Pulmonary artery endothelial cell (primary cell): Measurements from ENCODE around the gene KRTAP5-11. TPM values are rescaled to one million over a fixed set of nuclear protein-coding genes. Genes with fewer than 3 reads are reported as not detected.
"Not testable (repeated sequence)": the region's sequence is repeated elsewhere in the genome, so short reads cannot be mapped to it uniquely, and the experiment has no call there.

Source experiments
- DNase-seq: peaks from one replicate; pipeline ENCODE4 v3.0.0-alpha.2; 2011; ENCODE audit warnings: low read depth, low spot score
- total RNA-seq: library from RNA; depleted of rRNA; stranded (reverse); fragments of >200 nt; gene quantifications from 2 replicates; pipeline ENCODE4 v1.2.3, GENCODE V29; 2014

Gene KRTAP5-11, protein sequence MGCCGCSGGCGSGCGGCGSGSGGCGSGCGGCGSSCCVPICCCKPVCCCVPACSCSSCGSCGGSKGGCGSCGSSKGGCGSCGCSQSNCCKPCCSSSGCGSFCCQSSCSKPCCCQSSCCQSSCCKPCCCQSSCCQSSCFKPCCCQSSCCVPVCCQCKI
- total RNA-seq: not detected in 2 replicates

DNA sequence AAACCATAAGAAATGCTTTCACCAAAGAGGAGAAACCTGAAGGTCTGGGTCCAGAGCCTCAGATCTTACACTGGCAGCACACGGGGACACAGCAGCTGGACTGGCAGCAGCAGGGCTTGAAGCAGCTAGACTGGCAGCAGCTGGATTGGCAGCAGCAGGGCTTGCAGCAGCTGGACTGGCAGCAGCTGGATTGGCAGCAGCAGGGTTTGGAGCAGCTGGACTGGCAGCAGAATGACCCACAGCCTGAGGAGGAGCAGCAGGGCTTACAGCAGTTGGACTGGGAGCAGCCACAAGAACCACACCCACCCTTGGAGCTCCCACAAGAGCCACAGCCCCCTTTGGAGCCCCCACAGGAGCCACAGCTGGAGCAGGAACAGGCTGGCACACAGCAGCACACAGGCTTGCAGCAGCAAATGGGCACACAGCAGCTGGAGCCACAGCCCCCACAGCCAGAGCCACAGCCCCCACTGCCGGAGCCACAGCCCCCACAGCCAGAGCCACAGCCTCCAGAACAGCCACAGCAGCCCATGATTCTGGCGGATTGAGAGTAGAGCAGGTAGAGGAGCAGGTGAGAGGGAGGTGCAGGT, at the start of gene KRTAP5-11:
Gene KRTAP5-11 (minus strand): TSS at position 567 of the 587 bp plus-strand sequence. CDS start 38 bp downstream, at position 529.
- DNase-seq: no peak

DNA sequence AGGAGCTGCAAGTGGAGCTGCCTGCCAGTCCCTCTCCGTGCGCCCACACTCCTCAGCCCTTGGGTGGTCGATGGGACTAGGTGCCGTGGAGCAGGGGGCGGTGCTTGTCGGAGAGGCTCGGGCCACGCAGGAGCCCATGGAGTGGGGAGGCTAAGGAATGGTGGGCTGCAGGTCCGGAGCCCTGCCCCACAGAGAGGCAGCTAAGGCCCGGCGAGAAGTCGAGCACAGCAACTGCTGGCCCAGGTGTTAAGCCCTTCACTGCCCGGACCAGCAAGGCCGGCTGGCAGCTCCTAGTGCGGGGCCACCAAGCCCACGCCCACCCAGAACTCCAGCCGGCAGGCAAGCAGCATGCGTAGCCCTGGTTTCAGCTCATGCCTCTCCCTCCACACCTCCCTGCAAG, 48.9 kb upstream of the KRTAP5-11 start:
- not testable (repeated sequence) for DNase-seq

DNA sequence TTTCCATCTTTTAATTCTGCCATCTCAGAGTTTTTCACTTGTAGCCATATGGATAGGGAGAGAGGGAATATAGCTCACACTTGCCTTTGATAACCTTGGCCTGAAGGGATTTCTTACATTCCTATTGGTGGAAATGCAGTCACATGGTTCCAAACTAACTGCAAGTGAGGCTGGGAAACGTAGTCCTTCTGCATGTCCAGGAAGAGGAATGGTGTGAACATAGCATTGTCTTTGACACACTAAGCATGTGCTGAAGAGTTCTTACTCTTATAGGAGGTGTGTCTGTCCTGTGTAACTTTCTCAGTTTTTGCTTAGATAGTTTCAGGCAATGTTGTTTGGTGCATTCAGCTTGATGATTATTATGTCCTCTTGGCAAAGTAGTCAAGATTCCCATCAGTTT, 47.4 kb upstream of the KRTAP5-11 start:
- DNase-seq: not testable (repeated sequence)

DNA sequence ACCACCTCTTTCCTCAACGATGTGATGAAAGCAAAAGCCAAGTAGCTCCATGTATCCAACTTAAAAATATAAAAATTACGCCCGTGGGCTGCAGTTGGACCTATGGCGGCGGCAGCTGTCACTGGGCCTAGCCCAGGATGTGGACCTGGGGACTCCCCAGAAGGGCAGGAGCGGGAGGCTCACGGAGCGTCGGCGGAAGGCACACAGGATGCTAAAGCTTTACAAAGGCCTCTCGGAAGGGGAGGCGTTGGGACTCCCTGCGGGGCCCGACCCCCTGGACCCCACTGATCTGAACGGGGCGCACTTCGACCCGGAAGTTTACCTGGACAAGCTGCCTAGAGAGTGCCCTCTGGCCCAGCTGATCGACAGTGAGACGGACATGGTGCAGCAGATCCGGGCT, 46.3 kb upstream of the KRTAP5-11 start:
- DNase-seq: not testable (repeated sequence)

DNA sequence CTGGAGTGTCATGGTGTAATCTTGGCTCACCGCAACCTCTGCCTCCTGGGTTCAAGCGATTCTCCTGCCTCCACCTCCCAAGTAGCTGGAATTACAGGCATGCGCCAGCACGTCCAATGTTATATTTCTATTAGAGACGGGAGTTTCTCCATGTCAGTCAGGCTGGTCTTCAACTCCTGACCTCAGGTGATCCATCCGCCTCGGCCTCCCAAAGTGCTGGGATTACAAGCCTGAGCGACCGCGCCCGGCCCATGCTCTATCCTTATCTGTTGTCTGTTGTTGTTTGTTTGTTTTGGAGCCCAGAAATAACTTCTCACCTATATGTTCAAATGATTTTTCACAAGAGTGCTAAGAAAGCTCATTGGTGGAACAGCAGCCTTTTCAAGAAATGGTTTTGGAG, 40.6 kb upstream of the KRTAP5-11 start:
- not testable (repeated sequence) for DNase-seq

DNA sequence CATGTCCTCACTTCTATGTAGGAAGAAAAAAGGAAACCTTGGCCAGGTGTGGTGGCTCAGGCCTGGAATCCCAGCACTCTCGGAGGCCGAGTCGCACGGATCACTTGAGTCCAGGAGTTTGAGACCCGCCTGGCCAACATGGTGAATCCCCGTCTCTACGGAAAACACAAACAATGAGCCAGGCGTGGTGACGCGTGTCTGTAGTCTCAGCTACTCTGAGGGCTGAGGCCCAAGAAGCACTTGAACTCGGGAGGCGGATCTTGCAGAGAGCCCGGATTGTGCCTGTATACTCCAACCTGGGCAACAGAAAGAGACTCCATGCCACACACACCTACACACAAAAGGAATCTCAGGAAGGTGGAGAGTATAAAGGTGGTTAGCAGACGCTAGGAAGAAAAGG, 39.9 kb upstream of the KRTAP5-11 start:
- not testable (repeated sequence) for DNase-seq

DNA sequence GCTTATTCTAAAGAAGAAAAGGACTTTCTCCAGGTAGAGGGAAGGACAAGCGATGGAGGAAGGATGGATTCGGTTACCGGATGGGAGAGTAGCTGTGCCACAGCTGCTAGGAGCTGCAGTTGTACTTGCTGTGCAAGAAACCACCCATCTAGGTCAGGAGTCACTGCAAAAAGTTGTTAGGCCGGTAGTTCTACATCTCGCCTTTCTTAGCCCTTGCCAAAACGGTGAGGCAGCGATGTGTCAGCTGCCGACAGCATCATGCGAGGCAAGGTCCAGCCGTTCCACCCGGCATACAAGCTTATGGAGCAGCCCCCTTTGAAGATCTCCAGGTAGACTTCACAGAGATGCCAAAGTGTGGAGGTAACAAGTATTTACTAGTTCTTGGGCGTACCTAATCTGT, 32.3 kb upstream of the KRTAP5-11 start:
- not testable (repeated sequence) for DNase-seq

DNA sequence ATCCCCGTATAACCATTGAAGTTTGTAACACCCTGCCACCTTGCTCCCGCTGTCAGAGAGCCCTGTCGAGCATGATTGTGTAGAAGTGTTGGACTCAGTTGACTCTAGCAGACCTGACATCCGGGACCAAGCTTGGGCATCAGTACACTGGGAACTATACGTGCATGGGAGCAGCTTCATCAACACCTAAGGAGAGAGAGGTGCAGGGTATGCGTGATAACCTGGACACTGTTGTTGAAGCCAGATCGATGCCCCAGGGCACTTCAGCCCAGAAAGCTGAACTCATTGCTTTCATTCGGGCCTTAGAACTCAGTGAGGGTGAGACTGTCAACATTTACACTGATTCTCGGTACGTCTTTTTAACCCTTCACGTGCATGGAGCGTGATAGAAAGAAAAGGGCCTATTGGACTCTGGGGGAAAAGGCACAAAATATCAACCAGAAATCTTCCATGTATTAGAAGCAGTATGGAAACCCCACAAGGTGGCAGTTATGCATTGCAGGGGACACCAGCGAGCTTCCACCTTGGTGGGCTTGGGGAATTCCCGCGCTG, 31.8 kb upstream of the KRTAP5-11 start:
- DNase-seq: not testable (repeated sequence)

DNA sequence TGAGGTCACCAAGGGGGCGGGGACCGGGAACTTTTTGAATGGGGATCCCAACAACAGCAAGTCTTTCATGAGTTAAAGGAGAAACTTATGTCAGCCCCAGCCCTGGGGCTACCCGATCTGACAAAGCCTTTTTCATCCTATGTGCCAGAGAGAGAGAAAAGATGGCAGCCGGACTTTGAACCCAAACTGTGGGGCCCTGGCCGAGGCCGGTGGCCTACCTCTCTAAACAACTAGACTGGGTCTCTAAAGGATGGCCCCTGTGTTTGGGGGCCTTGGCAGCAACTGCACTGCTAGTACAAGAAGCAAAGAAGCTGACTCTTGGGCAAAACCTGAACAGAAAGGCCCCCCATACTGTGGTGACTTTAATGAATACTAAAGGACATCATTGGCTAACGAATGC, 31.3 kb upstream of the KRTAP5-11 start:
- not testable (repeated sequence) for DNase-seq

DNA sequence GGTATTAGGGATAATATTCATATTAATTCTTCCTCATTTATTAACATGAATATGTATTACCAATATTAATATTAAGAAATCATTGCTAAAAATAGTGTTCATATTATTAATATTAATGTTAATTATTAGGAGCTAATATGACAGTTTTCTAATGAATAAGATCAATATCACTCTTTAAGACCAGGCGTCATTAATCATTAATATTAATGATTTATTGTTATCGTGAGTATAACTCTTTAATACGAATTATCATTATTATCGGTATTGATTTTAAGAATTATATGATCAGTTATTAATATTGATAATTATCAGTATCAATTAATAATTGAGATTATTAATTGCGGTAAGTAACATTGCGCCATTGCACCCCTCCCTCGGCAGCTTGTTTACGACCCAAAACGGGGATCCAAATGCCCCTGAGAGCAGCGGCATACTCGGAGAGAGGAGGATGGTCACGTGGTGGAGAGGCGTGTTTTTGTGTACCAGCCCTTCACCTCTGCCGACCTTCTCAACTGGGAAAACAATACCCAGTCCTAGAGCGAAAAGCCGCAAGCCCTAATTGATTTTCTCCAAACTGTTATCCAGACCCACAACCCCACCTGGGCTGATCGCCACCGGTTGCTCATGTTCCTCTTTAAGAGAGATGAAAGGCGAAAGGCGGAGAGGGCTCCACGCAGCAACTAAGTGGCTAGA, 28.7 kb upstream of the KRTAP5-11 start:
- DNase-seq: not testable (repeated sequence)

DNA sequence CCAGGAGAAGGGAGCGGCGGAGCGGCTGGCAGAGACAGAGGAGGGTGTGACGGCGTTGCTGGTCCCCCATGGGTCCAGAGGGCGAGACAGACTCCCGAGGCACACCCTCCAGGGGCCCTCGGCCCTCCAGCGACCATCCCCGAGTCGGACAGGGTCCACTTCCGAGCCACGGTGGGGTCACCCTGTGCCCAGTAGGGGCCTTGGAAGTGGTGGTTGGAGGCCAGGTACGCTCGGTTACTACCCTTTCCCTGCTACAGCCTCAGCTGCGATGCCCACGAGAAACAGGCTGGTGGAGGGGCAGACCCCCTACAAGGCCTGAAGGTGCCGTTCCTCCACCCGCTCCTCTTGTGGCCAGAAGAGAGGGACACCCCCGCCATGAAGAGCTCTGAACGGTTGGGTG, 25.6 kb upstream of the KRTAP5-11 start:
- not testable (repeated sequence) for DNase-seq

DNA sequence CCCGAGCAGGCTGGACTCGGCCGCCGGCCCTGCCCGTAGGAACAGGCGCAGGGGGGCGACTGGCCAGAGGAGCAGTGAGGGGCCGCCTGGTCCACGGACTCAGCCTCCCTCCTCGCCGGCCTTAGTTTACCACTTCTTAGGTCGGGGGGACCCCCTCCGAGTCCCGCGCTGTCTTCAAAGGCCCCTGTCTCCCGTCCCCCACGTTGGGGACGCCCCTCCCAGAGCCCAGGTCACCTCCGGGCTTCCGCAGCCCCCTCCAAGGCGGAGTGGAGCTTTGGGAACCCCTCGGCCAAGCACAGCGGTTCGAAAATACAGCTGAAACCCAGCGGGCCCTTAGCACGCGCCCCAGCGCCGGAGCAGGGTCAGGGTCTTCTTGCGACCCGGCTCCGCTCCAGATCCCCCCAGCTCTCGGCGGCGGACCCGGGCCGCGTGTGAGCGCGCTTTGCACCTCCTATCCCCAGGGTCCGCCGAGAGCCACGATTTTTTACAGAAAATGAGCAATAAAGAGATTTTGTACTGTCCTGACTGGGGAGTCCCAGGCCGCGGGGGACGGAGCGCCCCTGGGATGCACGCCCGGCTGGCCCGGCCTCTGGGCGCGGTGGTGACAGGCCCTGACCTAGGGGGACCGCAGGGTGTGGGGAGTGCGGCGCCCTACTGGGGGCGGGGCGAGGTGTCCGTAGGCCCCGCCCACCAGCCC, 25.0 kb upstream of the KRTAP5-11 start:
- DNase-seq: not testable (repeated sequence)

DNA sequence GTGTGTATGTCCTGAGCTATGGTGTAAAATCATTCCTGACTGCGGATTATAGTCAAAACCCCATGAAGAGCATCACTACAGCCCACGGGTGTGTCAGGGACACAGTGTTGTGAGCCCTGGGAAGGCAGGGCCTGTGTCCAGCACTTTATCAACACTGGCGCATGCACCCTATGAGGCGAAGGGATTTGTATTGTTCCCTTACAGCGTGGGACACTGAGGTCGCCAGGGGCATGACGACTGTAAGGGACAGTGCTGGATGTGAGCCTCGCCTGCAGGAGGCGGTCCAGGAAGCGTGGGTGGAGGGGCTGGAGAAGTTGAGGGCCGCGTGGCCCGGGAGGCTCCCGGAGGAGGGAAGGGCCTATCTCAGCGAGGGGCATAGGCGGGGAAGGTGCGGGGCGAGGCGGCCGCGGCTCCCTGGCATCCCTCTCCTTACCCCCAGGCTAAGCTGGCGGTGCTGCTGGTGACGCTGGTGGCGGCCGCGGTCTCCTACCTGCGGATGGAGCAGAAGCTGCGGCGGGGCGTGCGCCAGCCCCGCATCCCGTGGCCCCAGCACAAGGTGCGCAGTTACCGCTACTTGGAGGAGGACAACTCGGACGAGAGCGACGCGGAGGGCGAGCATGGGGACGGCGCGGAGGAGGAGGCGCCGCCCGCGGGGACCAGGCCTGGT, 24.3 kb upstream of the KRTAP5-11 start:
- DNase-seq: not testable (repeated sequence)

DNA sequence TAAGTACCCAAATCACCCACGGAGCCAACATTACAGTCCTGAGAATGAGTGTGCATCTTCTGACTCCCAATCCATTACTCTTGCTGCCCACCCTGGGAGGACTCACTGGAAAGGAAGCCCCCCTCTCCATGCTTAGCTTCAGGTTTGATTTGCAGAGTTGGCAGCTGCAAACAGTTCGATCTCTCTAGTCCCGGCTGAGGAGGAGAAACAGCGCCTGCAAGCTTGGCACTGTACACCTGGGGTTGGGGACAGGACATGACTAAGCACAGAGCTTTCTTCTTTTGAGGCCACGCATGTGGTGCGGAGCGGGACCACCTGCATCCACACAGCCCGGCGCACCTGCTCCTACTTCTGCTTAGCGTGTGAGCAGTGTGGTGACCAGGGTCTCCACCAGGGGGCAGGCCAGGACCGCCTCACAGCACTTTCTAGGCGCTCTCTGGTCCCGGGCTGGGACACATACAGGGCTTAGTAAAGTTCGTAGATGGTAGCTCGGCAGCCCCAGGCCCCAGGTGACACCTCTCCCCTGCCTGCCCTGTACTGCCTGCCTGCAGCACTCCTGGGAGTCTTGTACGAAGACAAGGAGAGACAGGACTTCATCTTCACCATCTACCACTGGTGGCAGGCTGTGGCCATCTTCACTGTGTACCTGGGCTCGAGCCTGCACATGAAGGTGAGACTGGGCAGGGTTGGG, 22.3 kb upstream of the KRTAP5-11 start:
- not testable (repeated sequence) for DNase-seq

DNA sequence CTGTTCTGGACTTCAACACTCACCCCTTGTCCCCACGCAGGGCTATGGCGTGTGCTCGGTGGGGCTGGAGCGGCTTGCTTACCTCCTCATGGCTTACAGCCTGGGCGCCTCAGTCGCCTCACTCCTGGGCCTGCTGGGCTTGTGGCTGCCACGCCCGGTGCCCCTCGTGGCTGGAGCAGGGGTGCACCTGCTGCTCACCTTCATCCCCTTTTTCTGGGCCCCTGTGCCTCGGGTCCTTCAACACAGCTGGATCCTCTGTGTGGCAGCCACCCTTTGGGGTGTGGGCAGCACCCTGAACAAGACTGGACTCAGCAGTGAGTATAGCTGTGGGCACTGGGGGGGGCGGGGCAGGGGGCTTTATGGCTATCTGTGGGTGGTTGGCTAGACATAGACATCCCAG, 20.5 kb upstream of the KRTAP5-11 start:
- DNase-seq: not testable (repeated sequence)

DNA sequence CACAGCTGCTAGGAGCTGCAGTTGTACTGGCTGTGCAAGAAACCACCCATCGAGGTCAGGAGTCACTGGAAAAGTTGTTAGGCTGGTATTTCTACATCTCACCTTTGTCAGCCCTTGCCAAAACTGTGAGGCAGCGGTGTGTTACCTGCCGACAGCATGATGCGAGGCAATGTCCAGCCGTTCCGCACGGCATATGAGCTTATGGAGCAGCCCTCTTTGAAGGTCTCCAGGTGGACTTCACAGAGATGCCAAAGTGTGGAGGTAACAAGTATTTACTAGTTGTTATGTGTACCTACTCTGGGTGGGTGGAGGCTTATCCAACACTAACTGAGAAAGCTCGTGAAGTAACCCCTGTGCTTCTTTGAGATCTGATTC, 6.9 kb upstream of the KRTAP5-11 start:
- not testable (repeated sequence) for DNase-seq

DNA sequence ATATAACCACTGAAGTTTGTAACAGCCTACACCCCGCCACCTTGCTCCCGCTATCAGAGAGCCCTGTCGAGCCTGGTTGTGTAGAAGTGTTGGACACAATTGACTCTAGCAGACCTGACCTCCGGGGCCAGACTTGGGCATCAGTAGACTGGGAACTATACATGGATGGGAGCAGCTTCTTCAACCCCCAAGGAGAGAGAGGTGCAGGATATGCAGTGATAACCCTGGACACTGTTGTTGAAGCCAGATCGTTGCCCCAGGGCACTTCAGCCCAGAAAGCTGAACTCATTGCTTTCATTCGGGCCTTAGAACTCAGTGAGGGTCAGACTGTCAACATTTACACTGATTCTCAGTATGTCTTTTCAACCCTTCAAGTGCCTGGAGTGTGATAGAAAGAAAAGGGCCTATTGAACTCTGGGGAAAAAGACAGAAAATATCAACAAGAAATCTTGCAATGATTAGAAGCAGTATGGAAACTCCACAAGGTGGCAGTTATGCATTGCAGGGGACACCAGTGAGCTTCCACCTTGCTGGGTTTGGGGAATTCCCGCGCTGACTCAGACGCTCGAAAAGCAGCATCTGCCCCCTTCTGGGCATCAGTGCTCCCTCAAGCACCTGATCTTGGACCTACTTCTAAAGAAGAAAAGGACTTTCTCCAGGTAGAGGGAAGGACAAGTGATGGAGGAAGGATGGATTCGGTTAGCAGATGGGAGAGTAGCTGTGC, 6.3 kb upstream of the KRTAP5-11 start:
- DNase-seq: not testable (repeated sequence)

DNA sequence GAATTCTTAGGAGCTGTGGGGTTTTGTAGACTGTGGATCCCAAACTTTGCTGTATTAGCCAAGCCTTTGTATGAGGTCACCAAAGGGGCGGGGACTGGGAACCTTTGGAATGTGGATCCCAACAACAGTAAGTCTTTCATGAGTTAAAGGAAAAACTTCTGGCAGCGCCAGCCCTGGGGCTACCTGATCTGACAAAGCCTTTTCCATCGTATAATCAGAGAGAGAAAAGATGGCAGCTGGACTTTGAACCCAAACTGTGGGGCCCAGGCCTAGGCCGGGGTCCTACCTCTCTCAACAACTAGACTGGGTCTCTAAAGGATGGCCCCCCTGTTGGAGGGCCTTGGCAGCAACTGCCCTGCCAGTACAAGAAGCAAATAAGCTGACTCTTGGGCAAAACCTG, 5.6 kb upstream of the KRTAP5-11 start:
- not testable (repeated sequence) for DNase-seq

DNA sequence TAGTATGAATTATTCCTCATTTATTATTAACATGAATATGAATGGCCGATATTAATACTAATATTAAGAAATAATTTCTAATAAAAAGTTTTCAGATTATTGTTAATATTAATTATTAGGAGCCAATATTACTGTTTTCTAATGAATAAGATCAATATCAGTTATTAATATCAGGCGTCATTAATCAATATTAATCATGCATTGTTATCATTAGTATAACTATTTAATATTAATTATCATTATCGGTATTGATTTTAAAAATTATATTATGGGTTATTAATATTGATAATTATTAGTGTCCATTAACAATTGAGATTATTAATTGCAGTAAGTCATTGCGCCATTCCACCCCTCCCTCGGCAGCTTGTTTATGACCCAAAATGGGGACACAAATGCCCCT, 3.0 kb upstream of the KRTAP5-11 start:
- not testable (repeated sequence) for DNase-seq

DNA sequence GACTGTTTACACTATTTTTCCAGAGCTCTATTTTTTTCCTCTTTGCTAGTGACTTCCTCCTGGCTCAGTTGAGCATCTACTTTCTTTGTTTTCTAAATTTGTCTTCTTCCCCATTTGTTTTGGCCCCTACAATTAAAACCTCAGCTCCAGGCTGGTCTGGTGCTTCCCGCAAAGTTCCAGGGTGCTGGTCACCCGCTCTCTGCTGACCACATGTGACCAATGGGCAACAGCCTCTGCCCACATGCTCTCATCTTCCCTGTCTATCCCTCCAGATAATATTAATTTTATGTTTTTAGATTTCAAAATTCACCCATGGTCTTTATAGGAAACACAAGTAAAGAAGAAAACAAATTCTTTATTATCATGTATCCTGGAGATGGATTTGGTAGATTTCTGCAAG, 294 bp upstream of the KRTAP5-11 start:
- DNase-seq: not testable (repeated sequence)
